Neural progenitor cell (in vitro differentiated cells): Measurements from ENCODE around the gene OPCML. TPM values are rescaled to one million over a fixed set of nuclear protein-coding genes. Genes with fewer than 3 reads are reported as not detected.

Experiments
- DNase-seq: peaks from one replicate; pipeline ENCODE4 v3.0.0-alpha.2; 2016; ENCODE audit warnings: low spot score
- H2AFZ ChIP-seq: fragments of 200-600 bp; sonication (generic); replicated peaks from 2 replicates; pipeline ENCODE4 v1.6.1; 2016; ENCODE audit warnings: antibody characterized with exemption
- H3F3A ChIP-seq: fragments of 200-600 bp; sonication (generic); 2 replicates; pipeline ENCODE4 v1.6.1; 2016; ENCODE audit warnings: antibody characterized with exemption, low read depth
- H3K27ac ChIP-seq: fragments of 200-600 bp; sonication (generic); 2 replicates; pipeline ENCODE4 v1.5.1; 2016; ENCODE audit warnings: mild to moderate bottlenecking
- H3K27me3 ChIP-seq: fragments of 200-600 bp; sonication (generic); 2 replicates; pipeline ENCODE4 v1.6.1; 2016; ENCODE audit warnings: mild to moderate bottlenecking, moderate library complexity
- H3K36me3 ChIP-seq: fragments of 200-600 bp; sonication (generic); 2 replicates; pipeline ENCODE4 v1.5.1; 2016
- H3K4me1 ChIP-seq: fragments of 200-600 bp; sonication (generic); 2 replicates; pipeline ENCODE4 v1.6.1; 2016; ENCODE audit warnings: mixed run types
- H3K4me2 ChIP-seq: fragments of 200-600 bp; sonication (generic); 2 replicates; pipeline ENCODE4 v1.6.1; 2016
- H3K4me3 ChIP-seq: fragments of 200-600 bp; sonication (generic); 2 replicates; pipeline ENCODE4 v1.5.1; 2016
- H3K79me2 ChIP-seq: fragments of 200-600 bp; sonication (generic); 2 replicates; pipeline ENCODE4 v1.6.1; 2016; ENCODE audit warnings: low read depth
- H3K9ac ChIP-seq: fragments of 200-600 bp; sonication (generic); 2 replicates; pipeline ENCODE4 v1.6.1; 2016
- H3K9me3 ChIP-seq: fragments of 200-600 bp; sonication (generic); 2 replicates; pipeline ENCODE4 v1.5.1; 2016; ENCODE audit warnings: low read depth
- H4K20me1 ChIP-seq: fragments of 200-600 bp; sonication (generic); 2 replicates; pipeline ENCODE4 v1.6.1; 2016; ENCODE audit warnings: low read depth
- H3K27ac Mint-ChIP-seq: 3 replicates; pipeline ENCODE4 v1.8.0; 2021; ENCODE audit warnings: mixed read lengths
- H3K27me3 Mint-ChIP-seq: 2 replicates; pipeline ENCODE4 v1.8.0; 2022; ENCODE audit warnings: low read depth, mild to moderate bottlenecking, inconsistent platforms, moderate library complexity, mixed read lengths; ENCODE audit not compliant: insufficient read depth
- H3K36me3 Mint-ChIP-seq: 3 replicates; pipeline ENCODE4 v1.8.0; 2021; ENCODE audit warnings: mixed read lengths
- H3K4me1 Mint-ChIP-seq: 3 replicates; pipeline ENCODE4 v1.8.0; 2021; ENCODE audit warnings: mixed read lengths
- H3K4me3 Mint-ChIP-seq: 3 replicates; pipeline ENCODE4 v1.8.0; 2021; ENCODE audit warnings: mild to moderate bottlenecking, moderate library complexity, mixed read lengths
- H3K9me3 Mint-ChIP-seq: 3 replicates; pipeline ENCODE4 v1.8.0; 2020; ENCODE audit warnings: mixed read lengths
- CTCF ChIP-seq: fragments of 200-600 bp; sonication (generic); IDR thresholded peaks from 2 replicates; pipeline ENCODE4 v1.5.1; 2017; ENCODE audit warnings: antibody characterized with exemption, mild to moderate bottlenecking
- EZH2 ChIP-seq: fragments of 200-600 bp; sonication (generic); IDR thresholded peaks from 2 replicates; pipeline ENCODE4 v1.6.1; 2017; ENCODE audit warnings: antibody characterized with exemption, mild to moderate bottlenecking, moderate library complexity
- EZH2phosphoT487 ChIP-seq: fragments of 200-600 bp; sonication (generic); IDR thresholded peaks from 2 replicates; pipeline ENCODE4 v1.6.1; 2017; ENCODE audit warnings: antibody characterized with exemption
- total RNA-seq: library from RNA; depleted of rRNA; stranded (reverse); fragments of >200 nt; gene quantifications from 2 replicates; pipeline ENCODE4 v1.2.3, GENCODE V29; 2015; ENCODE audit warnings: low replicate concordance

The OPCML gene
- total RNA-seq, 1 donor from 2014 or later: 0.02 TPM

- Mint-ChIP-seq H3K27ac (no peak overlapping the region), H3K36me3 (no peaks in the 10 kb centered on the region), H3K4me3 (no peak overlapping the region), H3K27me3 (no peaks in the 10 kb centered on the region), H3K9me3 (no peaks in the 10 kb centered on the region), H3K4me1 (peaks cover 10% of the 10 kb centered on the region)
- no peak overlapping the region for H3K9ac ChIP-seq
- no peaks in the 10 kb centered on the region for H3F3A ChIP-seq
- no peaks in the 10 kb centered on the region for H3K9me3 ChIP-seq
- no peak overlapping the region for H3K4me2 ChIP-seq
- no peak overlapping the region for H2AFZ ChIP-seq
- H3K27me3 ChIP-seq: no peaks in the 10 kb centered on the region
- no peak overlapping the region for H3K4me3 ChIP-seq
- no peak for TF ChIP-seq EZH2
- TF ChIP-seq CTCF: no peak
- no peak for TF ChIP-seq EZH2phosphoT487
- no peaks in the 10 kb centered on the region for H3K36me3 ChIP-seq
- H4K20me1 ChIP-seq: no peaks in the 10 kb centered on the region
- no peak for DNase-seq
- no peak overlapping the region for H3K27ac ChIP-seq
- no peaks in the 10 kb centered on the region for H3K79me2 ChIP-seq
- peaks cover 11% of the 10 kb centered on the region for H3K4me1 ChIP-seq
Measured at GRCh38 chr11:133020372-133020714, 512.0 kb downstream of the OPCML start.

DNA sequence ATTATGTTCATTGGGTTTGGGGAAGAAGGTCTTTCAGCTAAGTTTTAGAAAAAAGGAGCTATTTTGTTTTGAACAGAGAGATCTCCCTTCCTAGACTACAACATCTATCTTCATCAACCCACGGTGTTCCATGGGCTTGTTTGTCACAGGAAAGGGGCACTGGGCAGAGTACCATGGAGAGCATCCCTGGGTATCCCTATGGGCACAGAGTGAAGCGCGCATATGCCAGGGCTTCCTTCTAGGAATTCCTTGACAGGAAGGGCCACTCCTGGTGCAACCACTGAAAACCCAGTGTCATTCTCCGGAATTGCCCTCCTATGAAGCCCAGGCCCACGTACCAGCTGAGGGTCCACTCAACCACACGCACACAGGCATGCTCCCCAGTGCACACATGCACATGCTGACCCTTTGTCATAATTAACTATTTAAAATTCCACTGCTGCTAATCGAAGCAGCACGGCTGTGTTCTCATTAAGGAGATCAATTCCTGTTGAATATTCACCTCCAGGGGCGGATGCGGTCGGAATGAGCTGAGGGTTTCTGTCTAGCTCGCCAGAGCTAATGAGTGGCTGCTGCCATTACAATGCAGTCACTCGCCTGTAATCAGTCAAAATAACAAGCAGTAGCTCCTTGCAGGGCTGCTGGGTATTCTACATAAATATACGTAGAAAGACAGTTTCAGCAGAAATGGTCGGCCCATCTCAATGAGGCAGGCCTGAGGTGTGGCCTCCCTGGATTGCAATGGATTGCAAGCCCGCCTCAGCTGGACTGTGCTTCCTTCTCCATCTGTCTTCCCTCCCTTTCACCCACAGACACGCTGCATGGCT is 512.5 kb downstream of the OPCML start:
- DNase-seq: no peak
- Histone ChIP-seq H2AFZ (no peak overlapping the region), H3K9ac (no peak overlapping the region), H3K36me3 (no peaks in the 10 kb centered on the region), H3K4me3 (no peak overlapping the region), H3K27me3 (no peaks in the 10 kb centered on the region), H3K79me2 (no peaks in the 10 kb centered on the region), H3K4me1 (peaks cover 11% of the 10 kb centered on the region), H3K27ac (no peak overlapping the region), H3F3A (no peaks in the 10 kb centered on the region), H4K20me1 (no peaks in the 10 kb centered on the region), H3K4me2 (no peak overlapping the region), H3K9me3 (no peaks in the 10 kb centered on the region)
- no peaks in the 10 kb centered on the region for H3K27me3 Mint-ChIP-seq
- H3K9me3 Mint-ChIP-seq: no peaks in the 10 kb centered on the region
- H3K36me3 Mint-ChIP-seq: no peaks in the 10 kb centered on the region
- TF ChIP-seq EZH2phosphoT487: no peak
- no peak for TF ChIP-seq CTCF
- no peak for TF ChIP-seq EZH2
- no peak overlapping the region for H3K27ac Mint-ChIP-seq
- peaks cover 10% of the 10 kb centered on the region for H3K4me1 Mint-ChIP-seq
- H3K4me3 Mint-ChIP-seq: no peak overlapping the region

- H3K4me1 ChIP-seq: peaks cover 11% of the 10 kb centered on the region
- no peak overlapping the region for H3K4me3 Mint-ChIP-seq
- DNase-seq: no peak
- H3K4me2 ChIP-seq: no peak overlapping the region
- H3K9me3 ChIP-seq: no peaks in the 10 kb centered on the region
- H3F3A ChIP-seq: no peaks in the 10 kb centered on the region
- no peak overlapping the region for H3K27ac Mint-ChIP-seq
- no peaks in the 10 kb centered on the region for H4K20me1 ChIP-seq
- H3K4me1 Mint-ChIP-seq: peaks cover 6% of the 10 kb centered on the region
- no peaks in the 10 kb centered on the region for H3K36me3 Mint-ChIP-seq
- no peak overlapping the region for H3K27ac ChIP-seq
- H3K27me3 ChIP-seq: no peaks in the 10 kb centered on the region
- H3K9ac ChIP-seq: no peak overlapping the region
- no peaks in the 10 kb centered on the region for H3K36me3 ChIP-seq
- no peaks in the 10 kb centered on the region for H3K79me2 ChIP-seq
- no peak overlapping the region for H3K4me3 ChIP-seq
- H2AFZ ChIP-seq: no peak overlapping the region
- H3K27me3 Mint-ChIP-seq: no peaks in the 10 kb centered on the region
- H3K9me3 Mint-ChIP-seq: no peaks in the 10 kb centered on the region
- TF ChIP-seq EZH2phosphoT487: no peak
- TF ChIP-seq EZH2: no peak
- TF ChIP-seq CTCF: no peak
Measured at GRCh38 chr11:133015457-133015856, 516.8 kb downstream of the OPCML start.
